Activated CD4-positive, alpha-beta T cell treated with anti-CD3 and anti-CD28 coated beads, Interleukin-2, amount 10 ng/mL, durations not matched to agents 7 days and 5 days (primary cell): ENCODE data around the gene PDK4. TPM values are rescaled to one million over a fixed set of nuclear protein-coding genes. Genes with fewer than 3 reads are reported as not detected.
"Not testable (repeated sequence)": the region's sequence is repeated elsewhere in the genome, so short reads cannot be mapped to it uniquely, and the experiment has no call there.

Experiments used
- CTCF ChIA-PET: fragments of 350-600 bp; sonication (Branson Sonifier 250); formaldehyde crosslinking; loops from one replicate; lab custom pipeline; 2021; ENCODE audit warnings: antibody characterized with exemption; lab: Charles Lee
- POLR2A ChIA-PET: fragments of 350-600 bp; sonication (Branson Sonifier 250); formaldehyde crosslinking; loops from one replicate; lab custom pipeline; 2021; ENCODE audit warnings: antibody characterized with exemption; lab: Charles Lee
- DNase-seq: peaks from one replicate; pipeline ENCODE4 v3.0.0-alpha.2; 2020
- H3K27ac Mint-ChIP-seq: one replicate; pipeline ENCODE4 v1.8.0; 2021; ENCODE audit warnings: mild to moderate bottlenecking, moderate library complexity, mixed read lengths
- H3K27me3 Mint-ChIP-seq: one replicate; pipeline ENCODE4 v1.8.0; 2021; ENCODE audit warnings: mixed read lengths
- H3K36me3 Mint-ChIP-seq: one replicate; pipeline ENCODE4 v1.8.0; 2021; ENCODE audit warnings: low read depth, mixed read lengths
- H3K4me1 Mint-ChIP-seq: one replicate; pipeline ENCODE4 v1.8.0; 2021; ENCODE audit warnings: mixed read lengths
- H3K4me3 Mint-ChIP-seq: one replicate; pipeline ENCODE4 v1.8.0; 2021; ENCODE audit warnings: mild to moderate bottlenecking, moderate library complexity, mixed read lengths
- H3K9me3 Mint-ChIP-seq: one replicate; pipeline ENCODE4 v1.8.0; 2021; ENCODE audit warnings: mixed read lengths
- total RNA-seq, 2 experiments: library from RNA; stranded (reverse); gene quantifications; one replicate each; pipeline ENCODE4 v1.2.3, GENCODE V29; 2021

Gene PDK4
- total RNA-seq, 2 experiments from 2014 or later: not detected

- H3K27ac Mint-ChIP-seq: no peak overlapping the region
- H3K27me3 Mint-ChIP-seq: peaks cover 3% of the 10 kb centered on the region
- no peaks in the 10 kb centered on the region for H3K4me1 Mint-ChIP-seq
- H3K36me3 Mint-ChIP-seq: no peaks in the 10 kb centered on the region
- no peak for DNase-seq
- no peaks in the 10 kb centered on the region for H3K9me3 Mint-ChIP-seq
- ChIA-PET CTCF (no interaction called here), POLR2A (no interaction called here)
- no peak overlapping the region for H3K4me3 Mint-ChIP-seq
These were observed 23.6 kb upstream of the PDK4 start for GRCh38 chr7:95619921-95620320.

GRCh38 chr7:95619517-95619916 lies 23.2 kb upstream of the PDK4 start:
- Mint-ChIP-seq H3K4me1 (no peaks in the 10 kb centered on the region), H3K36me3 (no peaks in the 10 kb centered on the region), H3K27ac (no peak overlapping the region), H3K4me3 (no peak overlapping the region), H3K27me3 (peaks cover 3% of the 10 kb centered on the region), H3K9me3 (no peaks in the 10 kb centered on the region)
- DNase-seq: no peak
- ChIA-PET CTCF (no interaction called here), POLR2A (no interaction called here)

GRCh38 chr7:95614442-95614940 lies 18.2 kb upstream of the PDK4 start:
- POLR2A ChIA-PET: no interaction called here
- peaks cover 5% of the 10 kb centered on the region for H3K9me3 Mint-ChIP-seq
- H3K4me1 Mint-ChIP-seq: no peaks in the 10 kb centered on the region
- no peak for DNase-seq
- no peak overlapping the region for H3K4me3 Mint-ChIP-seq
- no peaks in the 10 kb centered on the region for H3K36me3 Mint-ChIP-seq
- H3K27ac Mint-ChIP-seq: no peak overlapping the region
- CTCF ChIA-PET: no interaction called here
- peaks cover 5% of the 10 kb centered on the region for H3K27me3 Mint-ChIP-seq

- Mint-ChIP-seq H3K4me3 (no peak overlapping the region), H3K36me3 (no peaks in the 10 kb centered on the region), H3K9me3 (peaks cover 6% of the 10 kb centered on the region), H3K27me3 (peaks cover 5% of the 10 kb centered on the region), H3K27ac (no peak overlapping the region), H3K4me1 (peaks cover 5% of the 10 kb centered on the region)
- ChIA-PET POLR2A (no interaction called here), CTCF (no interaction called here)
- no peak for DNase-seq
These were observed 14.9 kb upstream of the PDK4 start for GRCh38 chr7:95611224-95611623.

GRCh38 chr7:95609277-95609971 lies 13.1 kb upstream of the PDK4 start:
- Mint-ChIP-seq H3K4me3 (no peak overlapping the region), H3K27ac (no peak overlapping the region)

GRCh38 chr7:95608359-95609173 lies 12.2 kb upstream of the PDK4 start:
- H3K36me3 Mint-ChIP-seq: no peaks in the 10 kb centered on the region
- peak overlapping the region; percentile 31 for H3K27ac Mint-ChIP-seq
- POLR2A ChIA-PET: no interaction called here
- no peak overlapping the region for H3K4me3 Mint-ChIP-seq
- H3K9me3 Mint-ChIP-seq: peaks cover 6% of the 10 kb centered on the region
- CTCF ChIA-PET: interaction anchor here (0.7 kb wide), 1 partner anchor 661 kb away, joined by 3 read pairs; no protein-coding TSS in a partner anchor
- H3K27me3 Mint-ChIP-seq: peaks cover 4% of the 10 kb centered on the region
- peaks cover 5% of the 10 kb centered on the region for H3K4me1 Mint-ChIP-seq
- no peak for DNase-seq

More at GRCh38 chr7:95609277-95609971, 13.1 kb upstream of the PDK4 start:
- no peaks in the 10 kb centered on the region for H3K36me3 Mint-ChIP-seq
- POLR2A ChIA-PET: no interaction called here
- peaks cover 5% of the 10 kb centered on the region for H3K4me1 Mint-ChIP-seq
- DNase-seq: no peak
- H3K9me3 Mint-ChIP-seq: peaks cover 8% of the 10 kb centered on the region
- CTCF ChIA-PET: interaction anchor here (0.7 kb wide), 1 partner anchor 213 kb away, joined by 3 read pairs; no protein-coding TSS in a partner anchor
- peaks cover 4% of the 10 kb centered on the region for H3K27me3 Mint-ChIP-seq

- H3K9me3 Mint-ChIP-seq: peaks cover 4% of the 10 kb centered on the region
- CTCF ChIA-PET: no interaction called here
- POLR2A ChIA-PET: no interaction called here
- H3K4me1 Mint-ChIP-seq: peaks cover 5% of the 10 kb centered on the region
- H3K27ac Mint-ChIP-seq: no peak overlapping the region
- H3K36me3 Mint-ChIP-seq: no peaks in the 10 kb centered on the region
- no peak for DNase-seq
- H3K27me3 Mint-ChIP-seq: peaks cover 4% of the 10 kb centered on the region
- H3K4me3 Mint-ChIP-seq: no peak overlapping the region
These were observed 11.2 kb upstream of the PDK4 start for GRCh38 chr7:95607561-95607960.

- DNase-seq: no peak
- peaks cover 6% of the 10 kb centered on the region for H3K27me3 Mint-ChIP-seq
- H3K27ac Mint-ChIP-seq: no peak overlapping the region
- no peak overlapping the region for H3K4me3 Mint-ChIP-seq
- no peaks in the 10 kb centered on the region for H3K36me3 Mint-ChIP-seq
- ChIA-PET CTCF (no interaction called here), POLR2A (no interaction called here)
- H3K9me3 Mint-ChIP-seq: peaks cover 4% of the 10 kb centered on the region
- peaks cover 5% of the 10 kb centered on the region for H3K4me1 Mint-ChIP-seq
These were observed 9.0 kb upstream of the PDK4 start for GRCh38 chr7:95605275-95605674.

GRCh38 chr7:95604811-95605210 lies 8.5 kb upstream of the PDK4 start:
- H3K27me3 Mint-ChIP-seq, H3K4me1 Mint-ChIP-seq, DNase-seq, H3K4me3 Mint-ChIP-seq, H3K9me3 Mint-ChIP-seq, H3K27ac Mint-ChIP-seq, POLR2A ChIA-PET, H3K36me3 Mint-ChIP-seq, CTCF ChIA-PET: not testable (repeated sequence)

GRCh38 chr7:95604397-95604796 lies 8.1 kb upstream of the PDK4 start:
- H3K9me3 Mint-ChIP-seq, CTCF ChIA-PET, H3K27ac Mint-ChIP-seq, DNase-seq, H3K4me3 Mint-ChIP-seq, H3K27me3 Mint-ChIP-seq, POLR2A ChIA-PET, H3K4me1 Mint-ChIP-seq, H3K36me3 Mint-ChIP-seq: not testable (repeated sequence)

GRCh38 chr7:95602421-95602820 lies 6.1 kb upstream of the PDK4 start:
- H3K36me3 Mint-ChIP-seq: no peaks in the 10 kb centered on the region
- ChIA-PET CTCF (no interaction called here), POLR2A (no interaction called here)
- H3K9me3 Mint-ChIP-seq: peaks cover 4% of the 10 kb centered on the region
- H3K27ac Mint-ChIP-seq: no peak overlapping the region
- H3K4me3 Mint-ChIP-seq: no peak overlapping the region
- no peaks in the 10 kb centered on the region for H3K4me1 Mint-ChIP-seq
- no peak for DNase-seq
- peaks cover 5% of the 10 kb centered on the region for H3K27me3 Mint-ChIP-seq

- H3K36me3 Mint-ChIP-seq: no peaks in the 10 kb centered on the region
- POLR2A ChIA-PET: no interaction called here
- peaks cover 13% of the 10 kb centered on the region for H3K27me3 Mint-ChIP-seq
- H3K9me3 Mint-ChIP-seq: peaks cover 3% of the 10 kb centered on the region
- CTCF ChIA-PET: no interaction called here
- DNase-seq: no peak
- no peak overlapping the region for H3K27ac Mint-ChIP-seq
- no peak overlapping the region for H3K4me3 Mint-ChIP-seq
- H3K4me1 Mint-ChIP-seq: no peaks in the 10 kb centered on the region
These were observed 5.0 kb upstream of the PDK4 start for GRCh38 chr7:95601316-95601715.

- CTCF ChIA-PET: no interaction called here
- POLR2A ChIA-PET: no interaction called here
- no peak overlapping the region for H3K4me3 Mint-ChIP-seq
- no peak for DNase-seq
- H3K4me1 Mint-ChIP-seq: no peaks in the 10 kb centered on the region
- H3K36me3 Mint-ChIP-seq: no peaks in the 10 kb centered on the region
- no peaks in the 10 kb centered on the region for H3K9me3 Mint-ChIP-seq
- H3K27me3 Mint-ChIP-seq: peaks cover 26% of the 10 kb centered on the region
- no peak overlapping the region for H3K27ac Mint-ChIP-seq
These were observed 2.8 kb upstream of the PDK4 start for GRCh38 chr7:95599069-95599468.
